SK-N-MC (cell line): Measurements from ENCODE around the gene SDR9C7.
"Not testable (repeated sequence)": the region's sequence is repeated elsewhere in the genome, so short reads cannot be mapped to it uniquely, and the experiment has no call there.

Experiments
- DNase-seq: peaks from one replicate; pipeline ENCODE4 v3.0.0-alpha.2; 2011; ENCODE audit warnings: low read depth, low spot score
- H3K27ac ChIP-seq: fragments of 200-600 bp; sonication (generic); 2 replicates; pipeline ENCODE4 v1.5.1; 2016; ENCODE audit warnings: mixed run types
- H3K36me3 ChIP-seq: fragments of 200-600 bp; sonication (generic); 2 replicates; pipeline ENCODE4 v1.6.1; 2017; ENCODE audit warnings: antibody characterized with exemption, low read length, mixed read lengths; ENCODE audit not compliant: insufficient read depth
- H3K4me3 ChIP-seq: fragments of 200-600 bp; sonication (generic); 2 replicates; pipeline ENCODE4 v1.5.1; 2016
- H3K9ac ChIP-seq: fragments of 200-600 bp; sonication (generic); 2 replicates; pipeline ENCODE4 v1.8.0; 2017; ENCODE audit warnings: mixed run types, mixed read lengths; ENCODE audit not compliant: insufficient read length
- H3K9me3 ChIP-seq: fragments of 200-600 bp; sonication (generic); 2 replicates; pipeline ENCODE4 v1.6.1; 2017; ENCODE audit warnings: low read depth, mild to moderate bottlenecking, antibody characterized with exemption, low read length, moderate library complexity, mixed read lengths
- EZH2 ChIP-seq: fragments of 200-600 bp; sonication (generic); IDR thresholded peaks from one replicate; pipeline ENCODE4 v1.6.1; 2017; ENCODE audit warnings: antibody characterized with exemption
- FOXP2 ChIP-seq: optimal IDR thresholded peaks from 2 replicates; pipeline ENCODE3; 2011; ENCODE audit warnings: mild to moderate bottlenecking, moderate library complexity; ENCODE audit not compliant: insufficient read depth; ENCODE audit errors: extremely low read length, control extremely low read depth
- POLR2AphosphoS5 ChIP-seq: IDR thresholded peaks from 2 replicates; pipeline ENCODE4 v1.6.1; 2012; ENCODE audit warnings: mild to moderate bottlenecking, low read depth, low read length, borderline replicate concordance

SDR9C7 gene

GRCh38 chr12:56951582-56952339 lies 17.6 kb upstream of the SDR9C7 start:
- no peak overlapping the region for H3K9ac ChIP-seq
- TF ChIP-seq EZH2 (no peak), POLR2AphosphoS5 (no peak), FOXP2 (no peak)
- H3K36me3 ChIP-seq, result no peaks in the 10 kb centered on the region
- DNase-seq, result no peak
- H3K27ac ChIP-seq, result no peak overlapping the region
- no peak overlapping the region for H3K4me3 ChIP-seq
- H3K9me3 ChIP-seq, result no peaks in the 10 kb centered on the region

- Histone ChIP-seq H3K27ac (no peak overlapping the region), H3K9me3 (no peaks in the 10 kb centered on the region; the same call in 1 of the 2 replicates), H3K4me3 (no peak overlapping the region), H3K9ac (no peak overlapping the region), H3K36me3 (no peaks in the 10 kb centered on the region)
- DNase-seq, result no peak
- TF ChIP-seq POLR2AphosphoS5 (no peak), FOXP2 (no peak), EZH2 (no peak)
These were observed 14.7 kb upstream of the SDR9C7 start for GRCh38 chr12:56948881-56949280.

GRCh38 chr12:56948457-56948777 lies 14.2 kb upstream of the SDR9C7 start:
- no peak overlapping the region for H3K9ac ChIP-seq
- no peaks in the 10 kb centered on the region; the same call in 1 of the 2 replicates for H3K9me3 ChIP-seq
- no peaks in the 10 kb centered on the region for H3K36me3 ChIP-seq
- H3K27ac ChIP-seq, result no peak overlapping the region
- no peak overlapping the region for H3K4me3 ChIP-seq
- no peak for DNase-seq
- TF ChIP-seq EZH2, result no peak
- no peak for TF ChIP-seq POLR2AphosphoS5
- no peak for TF ChIP-seq FOXP2

- TF ChIP-seq POLR2AphosphoS5 (no peak), EZH2 (no peak), FOXP2 (no peak)
- Histone ChIP-seq H3K4me3 (no peak overlapping the region), H3K9me3 (no peaks in the 10 kb centered on the region; the same call in 1 of the 2 replicates), H3K36me3 (no peaks in the 10 kb centered on the region), H3K9ac (no peak overlapping the region), H3K27ac (no peak overlapping the region)
- DNase-seq, result no peak
These were observed 13.6 kb upstream of the SDR9C7 start for GRCh38 chr12:56947633-56948456.

GRCh38 chr12:56943878-56944277 lies 9.7 kb upstream of the SDR9C7 start:
- Histone ChIP-seq H3K9me3 (no peaks in the 10 kb centered on the region; the same call in 1 of the 2 replicates), H3K36me3 (no peaks in the 10 kb centered on the region), H3K4me3 (no peak overlapping the region), H3K27ac (no peak overlapping the region), H3K9ac (no peak overlapping the region)
- DNase-seq, result no peak
- no peak for TF ChIP-seq EZH2
- TF ChIP-seq FOXP2, result no peak
- no peak for TF ChIP-seq POLR2AphosphoS5

GRCh38 chr12:56943374-56943773 lies 9.2 kb upstream of the SDR9C7 start:
- H3K9ac ChIP-seq, H3K9me3 ChIP-seq, DNase-seq, H3K4me3 ChIP-seq, H3K27ac ChIP-seq, H3K36me3 ChIP-seq: not testable (repeated sequence)

- H3K36me3 ChIP-seq, result no peaks in the 10 kb centered on the region
- no peak overlapping the region for H3K4me3 ChIP-seq
- H3K9me3 ChIP-seq, result no peaks in the 10 kb centered on the region; the same call in 1 of the 2 replicates
- H3K9ac ChIP-seq, result no peak overlapping the region
- TF ChIP-seq FOXP2 (no peak), POLR2AphosphoS5 (no peak), EZH2 (no peak)
- peak overlapping the region; percentile 1; the same call in 1 of the 2 replicates for H3K27ac ChIP-seq
- DNase-seq, result no peak
These were observed 7.2 kb upstream of the SDR9C7 start for GRCh38 chr12:56941299-56942017.

- not testable (repeated sequence) for H3K4me3 ChIP-seq, H3K9me3 ChIP-seq, H3K36me3 ChIP-seq, H3K27ac ChIP-seq, DNase-seq, H3K9ac ChIP-seq
These were observed 6.7 kb upstream of the SDR9C7 start for GRCh38 chr12:56940942-56941298.
